BE2C (cell line): ENCODE results near the gene RBM33.

Source experiments
- DNase-seq: peaks from one replicate; pipeline ENCODE4 v3.0.0-alpha.2; 2020
- H3K27me3 ChIP-seq: fragments of 250-450 bp; sonication (Bioruptor Pico); 2 replicates; pipeline ENCODE4 v1.5.1; 2020; ENCODE audit warnings: mild to moderate bottlenecking
- H3K36me3 ChIP-seq: fragments of 250-450 bp; sonication (Bioruptor Pico); 2 replicates; pipeline ENCODE4 v1.5.1; 2020; ENCODE audit warnings: mild to moderate bottlenecking
- H3K4me1 ChIP-seq: fragments of 250-450 bp; sonication (Bioruptor Pico); 2 replicates; pipeline ENCODE4 v1.5.1; 2020
- H3K4me3 ChIP-seq: 2 replicates; pipeline ENCODE4 v1.5.1; 2011; ENCODE audit warnings: low read depth, low read length
- H3K9me3 ChIP-seq: fragments of 250-450 bp; sonication (Bioruptor Pico); 2 replicates; pipeline ENCODE4 v1.5.1; 2020
- TF ChIP-seq, protein P1 (sequence below): IDR thresholded peaks from 2 replicates; pipeline ENCODE4 v1.5.1; 2012; ENCODE audit warnings: mild to moderate bottlenecking, low read depth, low read length

Gene RBM33

DNA sequence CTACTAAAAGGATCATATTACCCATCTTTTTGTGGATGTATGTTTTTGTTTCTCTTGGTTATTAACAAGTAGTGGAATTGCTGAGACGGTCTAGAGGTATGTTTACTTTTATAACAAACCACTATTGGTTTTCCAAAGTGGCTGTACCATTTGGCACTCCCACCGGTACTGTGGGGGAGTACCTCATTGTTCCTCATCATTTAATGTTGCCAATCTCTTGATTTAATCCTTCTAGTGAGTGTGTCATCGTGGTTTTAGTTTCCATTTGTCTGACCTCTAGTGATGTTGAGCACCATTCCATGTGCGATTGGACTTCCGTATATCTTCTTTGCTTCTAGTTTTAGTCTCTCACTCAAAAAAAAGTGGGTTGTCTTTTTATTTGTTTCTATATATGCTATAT lies 50.4 kb downstream of the RBM33 start:
- no peak for DNase-seq
- Histone ChIP-seq H3K4me1 (no peaks in the 10 kb centered on the region; the same call in 1 of the 2 replicates), H3K9me3 (no peaks in the 10 kb centered on the region), H3K27me3 (no peaks in the 10 kb centered on the region), H3K4me3 (no peak overlapping the region), H3K36me3 (no peaks in the 10 kb centered on the region)
- TF ChIP-seq, protein P1, sequence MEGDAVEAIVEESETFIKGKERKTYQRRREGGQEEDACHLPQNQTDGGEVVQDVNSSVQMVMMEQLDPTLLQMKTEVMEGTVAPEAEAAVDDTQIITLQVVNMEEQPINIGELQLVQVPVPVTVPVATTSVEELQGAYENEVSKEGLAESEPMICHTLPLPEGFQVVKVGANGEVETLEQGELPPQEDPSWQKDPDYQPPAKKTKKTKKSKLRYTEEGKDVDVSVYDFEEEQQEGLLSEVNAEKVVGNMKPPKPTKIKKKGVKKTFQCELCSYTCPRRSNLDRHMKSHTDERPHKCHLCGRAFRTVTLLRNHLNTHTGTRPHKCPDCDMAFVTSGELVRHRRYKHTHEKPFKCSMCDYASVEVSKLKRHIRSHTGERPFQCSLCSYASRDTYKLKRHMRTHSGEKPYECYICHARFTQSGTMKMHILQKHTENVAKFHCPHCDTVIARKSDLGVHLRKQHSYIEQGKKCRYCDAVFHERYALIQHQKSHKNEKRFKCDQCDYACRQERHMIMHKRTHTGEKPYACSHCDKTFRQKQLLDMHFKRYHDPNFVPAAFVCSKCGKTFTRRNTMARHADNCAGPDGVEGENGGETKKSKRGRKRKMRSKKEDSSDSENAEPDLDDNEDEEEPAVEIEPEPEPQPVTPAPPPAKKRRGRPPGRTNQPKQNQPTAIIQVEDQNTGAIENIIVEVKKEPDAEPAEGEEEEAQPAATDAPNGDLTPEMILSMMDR = no peak

DNA sequence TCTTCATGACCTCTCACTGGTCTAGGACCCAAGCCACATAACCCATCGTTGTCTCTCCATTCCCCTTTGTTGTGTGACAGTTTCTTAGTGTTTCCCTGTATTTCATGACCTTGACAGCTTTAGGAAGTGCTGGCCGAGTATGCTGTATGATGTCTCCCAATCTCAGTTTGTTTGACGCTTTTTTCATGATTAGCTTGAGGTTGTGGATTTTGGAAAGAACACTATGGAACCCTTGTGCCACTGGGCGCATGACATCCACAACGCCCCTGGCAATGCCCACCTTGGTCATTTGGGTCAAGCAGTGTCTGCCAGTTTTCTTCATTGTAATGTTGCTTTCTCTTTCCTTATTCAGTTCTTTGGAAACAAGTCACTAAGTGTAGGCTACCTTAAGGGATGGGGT lies 52.3 kb downstream of the RBM33 start:
- TF ChIP-seq, protein P1 = no peak
- no peaks in the 10 kb centered on the region for H3K27me3 ChIP-seq
- no peak overlapping the region for H3K4me3 ChIP-seq
- H3K9me3 ChIP-seq = no peaks in the 10 kb centered on the region
- peaks cover 12% of the 10 kb centered on the region for H3K36me3 ChIP-seq
- DNase-seq = no peak
- no peaks in the 10 kb centered on the region; the same call in 1 of the 2 replicates for H3K4me1 ChIP-seq

DNA sequence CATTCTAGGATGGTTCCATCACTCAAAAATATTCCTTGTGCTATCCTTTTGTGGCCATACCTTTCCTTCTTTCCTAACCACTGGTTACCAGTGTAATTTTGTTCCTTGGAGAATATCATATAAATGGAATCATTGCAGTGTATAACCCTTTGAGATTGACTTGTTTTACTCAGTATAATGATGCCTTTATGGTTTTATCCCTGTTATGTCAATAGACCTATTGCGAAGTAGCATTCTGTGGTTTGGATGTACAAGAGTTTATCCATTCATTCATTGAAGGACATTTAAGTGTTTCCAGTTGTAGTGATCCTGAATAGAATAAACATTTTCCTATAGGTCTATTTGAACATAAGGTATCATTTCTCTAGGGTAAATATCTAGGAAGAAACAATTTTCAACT lies 54.2 kb downstream of the RBM33 start:
- no peak for DNase-seq
- Histone ChIP-seq H3K9me3 (no peaks in the 10 kb centered on the region), H3K36me3 (peaks cover 25% of the 10 kb centered on the region), H3K4me3 (no peak overlapping the region), H3K4me1 (no peaks in the 10 kb centered on the region), H3K27me3 (no peaks in the 10 kb centered on the region)
- TF ChIP-seq, protein P1 = no peak

DNA sequence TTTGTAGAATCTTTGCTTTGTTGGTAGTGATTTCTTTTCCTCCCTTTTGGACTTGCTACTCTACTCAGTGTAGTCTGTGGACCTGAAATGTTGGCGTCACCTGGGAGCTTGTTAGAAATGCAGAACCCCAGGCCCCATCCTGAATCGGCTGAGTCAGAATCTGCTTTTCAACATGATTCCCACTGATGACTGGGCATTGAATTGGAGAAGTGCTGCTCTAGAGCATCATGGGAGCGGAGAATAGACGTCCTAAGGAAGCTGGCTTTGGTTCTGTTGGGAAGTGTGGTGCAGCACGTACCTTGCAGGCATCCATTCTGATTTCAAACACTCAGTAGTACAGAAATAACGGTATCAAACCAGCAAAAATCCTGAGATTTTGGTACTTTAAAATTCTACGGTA lies 54.7 kb downstream of the RBM33 start:
- H3K4me3 ChIP-seq = no peak overlapping the region
- no peak for DNase-seq
- no peaks in the 10 kb centered on the region for H3K27me3 ChIP-seq
- TF ChIP-seq, protein P1 = no peak
- H3K36me3 ChIP-seq = peaks cover 25% of the 10 kb centered on the region
- H3K4me1 ChIP-seq = no peaks in the 10 kb centered on the region
- no peaks in the 10 kb centered on the region for H3K9me3 ChIP-seq

DNA sequence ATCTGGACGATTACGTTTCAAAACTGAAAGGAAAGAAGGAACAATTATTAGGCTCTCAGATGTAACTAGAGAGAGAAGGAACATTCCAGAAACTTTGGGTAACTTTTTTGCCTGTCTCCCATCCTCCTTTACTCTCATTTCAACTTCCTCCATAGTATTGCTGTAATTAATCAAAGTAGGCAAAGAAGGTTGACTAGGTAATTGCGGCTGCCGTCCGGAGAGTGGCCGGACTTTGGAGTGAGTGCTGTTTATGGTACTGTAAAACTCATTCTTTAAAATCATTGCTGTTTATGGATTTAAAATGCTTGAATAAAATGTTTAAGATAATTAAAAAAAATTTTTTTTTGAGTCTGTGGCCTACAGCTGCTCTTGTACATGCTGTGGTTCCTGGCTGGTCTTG lies 56.4 kb downstream of the RBM33 start:
- no peak for DNase-seq
- TF ChIP-seq, protein P1 = no peak
- Histone ChIP-seq H3K27me3 (no peaks in the 10 kb centered on the region), H3K36me3 (peaks cover 30% of the 10 kb centered on the region), H3K4me3 (no peak overlapping the region), H3K4me1 (no peaks in the 10 kb centered on the region), H3K9me3 (no peaks in the 10 kb centered on the region)

DNA sequence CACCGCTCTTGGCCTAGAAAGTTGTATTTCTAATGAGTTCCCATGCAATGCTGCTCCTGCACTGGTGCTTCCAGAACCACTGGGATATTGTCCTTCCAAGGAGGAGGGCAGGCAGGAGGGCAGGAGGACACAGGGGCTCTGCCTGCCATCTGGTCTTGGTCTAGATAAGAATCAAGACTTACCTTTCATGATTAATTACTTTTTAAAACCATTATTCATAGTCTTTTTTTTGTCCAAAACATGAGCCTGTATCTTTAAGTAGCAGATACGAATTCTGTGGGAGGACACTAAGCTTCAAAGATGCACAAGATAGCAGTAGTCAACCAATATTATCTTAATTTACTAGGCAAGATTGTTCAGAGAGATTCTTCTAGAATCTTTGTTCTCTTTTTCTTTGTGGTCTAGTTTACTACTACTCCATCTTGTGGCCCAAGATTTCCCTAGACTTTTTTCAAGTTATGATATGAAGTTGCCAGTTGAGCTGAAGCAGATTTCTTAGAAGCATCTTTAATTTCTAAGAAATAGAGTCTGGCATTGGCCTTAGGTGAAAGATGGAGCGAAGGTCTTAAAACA lies 57.6 kb downstream of the RBM33 start:
- Histone ChIP-seq H3K27me3 (no peaks in the 10 kb centered on the region), H3K4me3 (no peak overlapping the region), H3K4me1 (no peaks in the 10 kb centered on the region), H3K9me3 (no peaks in the 10 kb centered on the region), H3K36me3 (peaks cover 42% of the 10 kb centered on the region)
- TF ChIP-seq, protein P1 = no peak
- no peak for DNase-seq
